HCT116 (cell line): ENCODE results near the gene RPL6. TPM values are rescaled to one million over a fixed set of nuclear protein-coding genes. Genes with fewer than 3 reads are reported as not detected.

Source experiments
- ATAC-seq: fragments of 200-7000 bp; cut with Tn5 transposase; 2 replicates; pipeline ENCODE4 v1.9.1; 2020; ENCODE audit warnings: mild to moderate bottlenecking, moderate library complexity
- BruUV-seq: library from RNA; stranded (reverse); fragments of 400-500 nt; replicated peaks from 2 replicates; lab custom pipeline; 2021; lab: Mats Ljungman, UMichigan
- CTCF ChIA-PET: fragments of 300-600 bp; sonication (Branson Sonifier 250); formaldehyde crosslinking; loops from one replicate; lab custom pipeline; 2021; ENCODE audit warnings: antibody characterized with exemption; lab: Charles Lee
- POLR2A ChIA-PET: fragments of 300-600, 350-600 bp; sonication (Branson Sonifier 250); formaldehyde crosslinking; loops from one replicate; lab custom pipeline; 2021; ENCODE audit warnings: antibody characterized with exemption; lab: Charles Lee
- RAD21 ChIA-PET, 2 experiments: fragments of 300-600 bp; sonication (Branson Sonifier 250); formaldehyde crosslinking; loops; one replicate each; lab custom pipeline; 2023; ENCODE audit warnings: low total read pairs in 2 of 2; ENCODE audit not compliant: uncharacterized antibody in 2 of 2, unreplicated experiment in 2 of 2, low non-redundant PET in 1 of 2; lab: Charles Lee
- DNase-seq: peaks from one replicate; pipeline ENCODE4 v3.0.0-alpha.2; 2010; ENCODE audit warnings: low read depth, low spot score
- H2AFZ ChIP-seq: fragments of 200-600 bp; shearing (Covaris generic), sonication (generic); 2 replicates; pipeline ENCODE4 v1.6.1; 2017; ENCODE audit warnings: low read depth, mixed run types, mixed read lengths, antibody characterized with exemption, low read length; ENCODE audit not compliant: poor library complexity, severe bottlenecking
- H3K27ac ChIP-seq: 2 replicates; pipeline ENCODE4 v1.5.1; 2012; ENCODE audit warnings: low read depth, low read length
- H3K27me3 ChIP-seq: fragments of 200-600 bp; sonication (generic); 2 replicates; pipeline ENCODE4 v1.6.1; 2016; ENCODE audit warnings: mixed run types, low read length, mixed read lengths; ENCODE audit not compliant: insufficient read depth
- H3K36me3 ChIP-seq, 2 experiments: fragments of 200-500 bp in 1 of 2; fragments of 200-600 bp in 1 of 2; sonication (Bioruptor generic) in 1 of 2; sonication (generic) in 1 of 2; 2 replicates each; pipeline versions ENCODE4 v1.5.1 to v1.6.1; 2014 to 2016; ENCODE audit warnings: low read length in 2 of 2, inconsistent platforms in 1 of 2, mixed read lengths in 1 of 2, mixed run types in 1 of 2; ENCODE audit not compliant: insufficient read depth in 2 of 2, control insufficient read depth in 1 of 2
- H3K4me1 ChIP-seq, 2 experiments: fragments of 200-600 bp in 1 of 2; sonication (generic) in 1 of 2; 2 replicates each; pipeline versions ENCODE4 v1.5.1 to v1.6.1; 2012 to 2017; ENCODE audit warnings: low read length in 2 of 2, inconsistent platforms in 1 of 2, mild to moderate bottlenecking in 1 of 2, mixed read lengths in 1 of 2, mixed run types in 1 of 2, moderate library complexity in 1 of 2; ENCODE audit not compliant: insufficient read depth in 2 of 2, control insufficient read depth in 1 of 2
- H3K4me2 ChIP-seq: fragments of 200-600 bp; sonication (generic); 2 replicates; pipeline ENCODE4 v1.6.1; 2017; ENCODE audit warnings: mixed run types, low read length, mixed read lengths
- H3K4me3 ChIP-seq, 2 experiments: fragments of 200-600 bp in 1 of 2; sonication (generic) in 1 of 2; replicated peaks in 1 of 2; 2 replicates each; pipeline ENCODE4 v1.5.1; 2011 to 2016; ENCODE audit warnings: low read length in 2 of 2, control low read depth in 1 of 2, low read depth in 1 of 2, mild to moderate bottlenecking in 1 of 2, mixed read lengths in 1 of 2, mixed run types in 1 of 2
- H3K79me2 ChIP-seq: fragments of 200-600 bp; sonication (generic); 2 replicates; pipeline ENCODE4 v1.6.1; 2017; ENCODE audit warnings: mild to moderate bottlenecking, mixed run types, low read length, moderate library complexity, mixed read lengths; ENCODE audit not compliant: insufficient read depth
- H3K9ac ChIP-seq: fragments of 200-600 bp; sonication (generic); 2 replicates; pipeline ENCODE4 v1.6.1; 2016; ENCODE audit warnings: low read length, mixed read lengths
- H3K9me2 ChIP-seq: fragments of 200-600 bp; sonication (generic), shearing (Covaris generic); 2 replicates; pipeline ENCODE4 v1.6.1; 2017; ENCODE audit warnings: mixed run types, mild to moderate bottlenecking, moderate library complexity; ENCODE audit not compliant: insufficient read depth
- H3K9me3 ChIP-seq, 2 experiments: fragments of 200-500 bp in 1 of 2; fragments of 200-600 bp in 1 of 2; sonication (Bioruptor generic) in 1 of 2; sonication (generic) in 1 of 2; 2 replicates each; pipeline ENCODE4 v1.6.1; 2014 to 2017; ENCODE audit warnings: low read length in 2 of 2, mixed read lengths in 2 of 2, inconsistent platforms in 1 of 2, low read depth in 1 of 2, mild to moderate bottlenecking in 1 of 2, mixed run types in 1 of 2, moderate library complexity in 1 of 2; ENCODE audit not compliant: control insufficient read depth in 1 of 2, insufficient read depth in 1 of 2
- H4K20me1 ChIP-seq: fragments of 200-600 bp; sonication (generic), shearing (Covaris generic); 2 replicates; pipeline ENCODE4 v1.6.1; 2017; ENCODE audit warnings: mixed run types, mild to moderate bottlenecking, moderate library complexity; ENCODE audit not compliant: insufficient read depth
- CBX3 ChIP-seq: IDR thresholded peaks from 2 replicates; pipeline ENCODE4 v1.6.1; 2012; ENCODE audit warnings: low read depth
- CEBPB ChIP-seq: IDR thresholded peaks from 2 replicates; pipeline ENCODE4 v1.6.1; 2012; ENCODE audit warnings: low read depth
- EGR1 ChIP-seq: IDR thresholded peaks from 2 replicates; pipeline ENCODE4 v1.6.1; 2012; ENCODE audit warnings: low read depth
- EZH2 ChIP-seq: fragments of 200-600 bp; sonication (generic); IDR thresholded peaks from 2 replicates; pipeline ENCODE4 v1.6.1; 2017; ENCODE audit warnings: antibody characterized with exemption, mixed run types
- EZH2phosphoT487 ChIP-seq: fragments of 200-600 bp; IDR thresholded peaks from 2 replicates; pipeline ENCODE4 v1.6.1; 2018; ENCODE audit warnings: antibody characterized with exemption, borderline replicate concordance
- POLR2AphosphoS5 ChIP-seq: IDR thresholded peaks from 2 replicates; pipeline ENCODE4 v1.6.1; 2011; ENCODE audit warnings: mild to moderate bottlenecking, low read depth, low read length, moderate library complexity
- REST ChIP-seq: IDR thresholded peaks from 2 replicates; pipeline ENCODE4 v1.6.1; 2012; ENCODE audit warnings: low read depth
- SIN3A ChIP-seq: IDR thresholded peaks from 2 replicates; pipeline ENCODE4 v1.6.1; 2012; ENCODE audit warnings: low read depth
- SP1 ChIP-seq: IDR thresholded peaks from 2 replicates; pipeline ENCODE4 v1.6.1; 2012; ENCODE audit warnings: low read depth
- YY1 ChIP-seq: IDR thresholded peaks from 2 replicates; pipeline ENCODE4 v1.6.1; 2011; ENCODE audit warnings: low read length, low read depth, moderate library complexity, mild to moderate bottlenecking; ENCODE audit not compliant: insufficient replicate concordance; ENCODE audit errors: extremely low read depth
- ZBTB33 ChIP-seq: IDR thresholded peaks from 2 replicates; pipeline ENCODE4 v1.6.1; 2011; ENCODE audit warnings: mild to moderate bottlenecking, low read length, moderate library complexity; ENCODE audit not compliant: insufficient replicate concordance; ENCODE audit errors: extremely low read depth
- ZFX ChIP-seq: fragments of 450-650 bp; IDR thresholded peaks from 2 replicates; pipeline ENCODE4 v1.6.1; 2017
- ZNF274 ChIP-seq: fragments of 200-500 bp; sonication (Bioruptor generic); IDR thresholded peaks from 2 replicates; pipeline ENCODE4 v1.6.1; 2014; ENCODE audit warnings: mild to moderate bottlenecking, low read depth, low read length, inconsistent platforms
- intact Hi-C: fragments of 100-400 bp; cut with micrococcal nuclease; formaldehyde crosslinking; loops from 2 replicates; pipeline ENCODE4 v1.10.0; 2022
- total RNA-seq: library from RNA; stranded (reverse); gene quantifications from one replicate; pipeline ENCODE4 v1.2.1, GENCODE V29; 2021; ENCODE audit not compliant: unreplicated experiment
- TF ChIP-seq, protein P1 (sequence below): IDR thresholded peaks from 2 replicates; pipeline ENCODE4 v1.6.1; 2012

RPL6 gene
- total RNA-seq, 1 experiment from 2014 or later, result 1,845 TPM

GRCh38 chr12:112413855-112414625, 4.6 kb upstream of the RPL6 start:
- H4K20me1 ChIP-seq, result no peaks in the 10 kb centered on the region
- no peaks in the 10 kb centered on the region for H3K9me2 ChIP-seq
- TF ChIP-seq YY1 (no peak), SIN3A (no peak), REST (no peak), POLR2AphosphoS5 (no peak), EZH2 (no peak), ZBTB33 (no peak), EGR1 (no peak), EZH2phosphoT487 (no peak), ZNF274 (no peak), ZFX (no peak), CEBPB (no peak), CBX3 (no peak), SP1 (no peak)
- TF ChIP-seq, protein P1, sequence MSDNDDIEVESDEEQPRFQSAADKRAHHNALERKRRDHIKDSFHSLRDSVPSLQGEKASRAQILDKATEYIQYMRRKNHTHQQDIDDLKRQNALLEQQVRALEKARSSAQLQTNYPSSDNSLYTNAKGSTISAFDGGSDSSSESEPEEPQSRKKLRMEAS, result no peak
- intact Hi-C loops, result loop anchor here (5.0 kb wide), 1 partner anchor 402 kb away; the partner anchor contains the start of genes ERP29 and TMEM116
- no peak for ATAC-seq
- H3K4me3 ChIP-seq, result no peak overlapping the region
- POLR2A ChIA-PET, result no interaction called here
- CTCF ChIA-PET, result interaction anchor here (1.0 kb wide), 1 partner anchor 216 kb away, joined by 4 read pairs; no protein-coding TSS in a partner anchor
- DNase-seq, result no peak
- H3K36me3 ChIP-seq, result peaks cover 0 to under 1% of the 10 kb centered on the region in 2 experiments; a peak in 1 of 4 replicates
- RAD21 ChIA-PET, result no interaction called here
- peaks cover 3 to 10% of the 10 kb centered on the region in 2 experiments; a peak in 1 of 4 replicates for H3K4me1 ChIP-seq
- no peak overlapping the region for H3K4me2 ChIP-seq
- H3K27ac ChIP-seq, result no peak overlapping the region
- H3K9me3 ChIP-seq, result no peaks in the 10 kb centered on the region
- no TSS peak for BruUV-seq
- H3K9ac ChIP-seq, result no peak overlapping the region
- no peak overlapping the region for H2AFZ ChIP-seq
- H3K79me2 ChIP-seq, result peaks cover 9% of the 10 kb centered on the region
- H3K27me3 ChIP-seq, result no peaks in the 10 kb centered on the region
